Central memory CD4-positive, alpha-beta T cell (primary cell): ENCODE measurements around the gene AMACR.

Experiments used
- DNase-seq: peaks from one replicate; pipeline ENCODE4 v3.0.0; 2022
- total RNA-seq, 3 experiments: gene quantifications; one replicate each; lab custom pipeline; 2026; lab: John Stamatoyannopoulos, UW

Gene AMACR
- total RNA-seq = 0 to 1.1 (median 0.04) reads per million in 3 experiments

GRCh38 chr5:34007621-34008600, at the start of gene AMACR:
Gene AMACR (minus strand): TSS chr5:34008050. CDS start chr5:34008019, 31 bp downstream.
- DNase-seq = peak; percentile 77

GRCh38 chr5:34057569-34057968, 49.7 kb upstream of the AMACR start:
- DNase-seq = no peak

- DNase-seq = no peak
Observed at GRCh38 chr5:34057118-34057517, 49.3 kb upstream of the AMACR start.

GRCh38 chr5:34055667-34056066, 47.8 kb upstream of the AMACR start:
- no peak for DNase-seq

GRCh38 chr5:34054400-34054729, 46.5 kb upstream of the AMACR start:
- no peak for DNase-seq

- no peak for DNase-seq
Observed at GRCh38 chr5:34053571-34054399, 45.9 kb upstream of the AMACR start.

GRCh38 chr5:34053133-34053532, 45.3 kb upstream of the AMACR start:
- no peak for DNase-seq

- no peak for DNase-seq
Observed at GRCh38 chr5:34051374-34051980, 43.6 kb upstream of the AMACR start.

GRCh38 chr5:34047774-34048572, 40.1 kb upstream of the AMACR start:
- DNase-seq = no peak

GRCh38 chr5:34047143-34047542, 39.3 kb upstream of the AMACR start:
- no peak for DNase-seq

GRCh38 chr5:34045996-34046395, 38.1 kb upstream of the AMACR start:
- no peak for DNase-seq

- DNase-seq = no peak
Observed at GRCh38 chr5:34045023-34045422, 37.2 kb upstream of the AMACR start.

GRCh38 chr5:34043099-34043876, 35.4 kb upstream of the AMACR start, which contains the start of gene C1QTNF3:
Gene C1QTNF3 (minus strand): TSS chr5:34043213. CDS start chr5:34043125, 88 bp downstream.
- no peak for DNase-seq

GRCh38 chr5:34042321-34042720, 34.5 kb upstream of the AMACR start:
- no peak for DNase-seq

GRCh38 chr5:34041247-34041972, 33.6 kb upstream of the AMACR start:
- no peak for DNase-seq

GRCh38 chr5:34040472-34040871, 32.6 kb upstream of the AMACR start:
- DNase-seq = no peak

GRCh38 chr5:34039398-34040157, 31.7 kb upstream of the AMACR start:
- DNase-seq = no peak

- no peak for DNase-seq
Observed at GRCh38 chr5:34038838-34039237, 31.0 kb upstream of the AMACR start.

GRCh38 chr5:34038390-34038789, 30.5 kb upstream of the AMACR start:
- no peak for DNase-seq

- DNase-seq = no peak
Observed at GRCh38 chr5:34037726-34038125, 29.9 kb upstream of the AMACR start.
